Retinal pigment epithelial cell (primary cell): ENCODE data around the gene MBNL2.

Experiments
- DNase-seq: peaks from one replicate; pipeline ENCODE4 v3.0.0-alpha.2; 2010; ENCODE audit warnings: low read depth
- H3K4me3 ChIP-seq: 2 replicates; pipeline ENCODE4 v1.5.1; 2011; ENCODE audit warnings: mild to moderate bottlenecking, low read length, control low read depth, moderate library complexity
- CTCF ChIP-seq: conservative IDR thresholded peaks from 2 replicates; pipeline ENCODE4 v1.5.1; 2011; ENCODE audit warnings: low read depth, low read length, control low read depth, inconsistent platforms

Gene MBNL2

DNA sequence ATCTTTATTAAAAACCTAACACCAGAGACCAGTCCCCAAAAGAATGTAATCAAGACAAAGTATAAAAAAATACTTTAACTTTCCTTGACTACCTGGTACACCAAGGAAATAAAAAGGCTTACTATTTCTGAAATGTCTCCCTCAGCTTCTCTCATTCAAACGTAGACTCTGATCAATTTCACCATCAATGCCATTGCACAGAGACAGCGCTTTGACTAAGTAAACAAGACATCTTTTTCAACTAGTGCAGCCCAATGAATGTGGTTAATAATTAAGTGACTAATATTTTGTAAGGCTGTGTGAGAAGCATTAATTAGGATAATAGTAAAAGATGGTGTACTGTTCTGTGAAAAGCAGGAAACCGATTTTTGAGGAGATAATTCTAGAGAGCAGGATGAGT, 204.6 kb downstream of the MBNL2 start:
- no peak overlapping the region for H3K4me3 ChIP-seq
- DNase-seq, result no peak
- no peak for TF ChIP-seq CTCF

- H3K4me3 ChIP-seq, result no peak overlapping the region
- no peak for DNase-seq
- TF ChIP-seq CTCF, result no peak
Observed at GRCh38 chr13:97429681-97430081, 207.5 kb downstream of the MBNL2 start.

GRCh38 chr13:97430296-97430695, 208.2 kb downstream of the MBNL2 start:
- no peak for TF ChIP-seq CTCF
- no peak for DNase-seq
- H3K4me3 ChIP-seq, result no peak overlapping the region

- TF ChIP-seq CTCF, result no peak
- H3K4me3 ChIP-seq, result no peak overlapping the region
- no peak for DNase-seq
Observed at GRCh38 chr13:97431171-97431764, 209.1 kb downstream of the MBNL2 start.

GRCh38 chr13:97432232-97432916, 210.2 kb downstream of the MBNL2 start:
- peak overlapping the region; percentile 85 for H3K4me3 ChIP-seq
- TF ChIP-seq CTCF, result no peak

GRCh38 chr13:97432917-97433726, 211.0 kb downstream of the MBNL2 start:
- DNase-seq, result peak; percentile 100
- no peak for TF ChIP-seq CTCF
- peak overlapping the region; percentile 90 for H3K4me3 ChIP-seq

More at GRCh38 chr13:97432232-97432916, 210.2 kb downstream of the MBNL2 start:
- DNase-seq, result no peak
